LNCAP (cell line): ENCODE data around the gene MZF1.

Experiments used
- CTCF ChIP-seq: fragments of 450-650 bp; IDR thresholded peaks from 2 replicates; pipeline ENCODE4 v1.5.1; 2017; ENCODE audit warnings: mild to moderate bottlenecking

Gene MZF1

GRCh38 chr19:58571575-58571947 lies 1.6 kb downstream of the MZF1 start:
- TF ChIP-seq CTCF, result no peak

GRCh38 chr19:58570770-58571574 lies 2.2 kb downstream of the MZF1 start:
- no peak for TF ChIP-seq CTCF

- no peak for TF ChIP-seq CTCF
These were observed 3.0 kb downstream of the MZF1 start for GRCh38 chr19:58569943-58570670.

- TF ChIP-seq CTCF, result no peak
These were observed 3.8 kb downstream of the MZF1 start for GRCh38 chr19:58569191-58569942.

- TF ChIP-seq CTCF, result no peak
These were observed 4.5 kb downstream of the MZF1 start for GRCh38 chr19:58568453-58569130.

GRCh38 chr19:58566989-58567388 lies 6.1 kb downstream of the MZF1 start:
- TF ChIP-seq CTCF, result no peak

GRCh38 chr19:58563823-58564222 lies 9.3 kb downstream of the MZF1 start:
- TF ChIP-seq CTCF, result no peak
